WTC11 (cell line): ENCODE results near the gene DYNC1I1.

ENCODE experiments used
- ELF4 ChIP-seq: sonication (generic); formaldehyde crosslinking; IDR thresholded peaks from 2 replicates; pipeline ENCODE4 v1.8.1; 2022; ENCODE audit warnings: low read depth, mild to moderate bottlenecking, moderate library complexity, missing genetic modification reagents
- IRF2 ChIP-seq: sonication (generic); formaldehyde crosslinking; IDR thresholded peaks from 2 replicates; pipeline ENCODE4 v1.8.0; 2022; ENCODE audit warnings: low read depth, missing genetic modification reagents, borderline replicate concordance
- JUN ChIP-seq: sonication (generic); formaldehyde crosslinking; IDR thresholded peaks from 2 replicates; pipeline ENCODE4 v1.8.0; 2023; ENCODE audit warnings: mild to moderate bottlenecking, missing genetic modification reagents
- MXD4 ChIP-seq: fragments of 250-450 bp; sonication (Bioruptor Pico); IDR thresholded peaks from 2 replicates; pipeline ENCODE4 v1.8.0; 2021; ENCODE audit warnings: mild to moderate bottlenecking, moderate library complexity, borderline replicate concordance
- NR3C1 ChIP-seq: sonication (generic); formaldehyde crosslinking; conservative IDR thresholded peaks from 2 replicates; pipeline ENCODE4 v1.8.1; 2023; ENCODE audit warnings: low read depth, mild to moderate bottlenecking, missing genetic modification reagents
- TF ChIP-seq, protein P1 (sequence below): fragments of 200-600 bp; IDR thresholded peaks from 2 replicates; pipeline ENCODE4 v1.8.0; 2022; ENCODE audit warnings: antibody characterized with exemption

DNA sequence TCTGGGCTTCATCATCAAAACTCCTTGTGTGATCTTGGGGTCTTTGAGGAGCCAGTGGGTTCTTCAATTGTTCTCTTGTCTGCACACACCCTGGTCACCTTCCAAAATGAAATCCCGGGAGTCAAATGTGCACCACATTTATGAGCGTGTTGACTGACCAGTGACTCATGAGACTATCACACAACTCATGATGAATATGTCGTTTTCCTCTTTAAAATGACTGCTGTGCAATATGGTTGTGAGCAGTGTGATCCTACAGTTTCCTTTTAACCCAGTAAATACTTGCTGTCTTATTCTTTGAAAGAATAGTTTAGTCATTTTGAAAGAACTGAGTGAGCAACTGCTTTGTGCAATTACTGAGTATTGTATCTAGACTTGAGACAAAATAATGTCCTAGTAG is 149.2 kb downstream of the DYNC1I1 start:
- TF ChIP-seq, protein P1, sequence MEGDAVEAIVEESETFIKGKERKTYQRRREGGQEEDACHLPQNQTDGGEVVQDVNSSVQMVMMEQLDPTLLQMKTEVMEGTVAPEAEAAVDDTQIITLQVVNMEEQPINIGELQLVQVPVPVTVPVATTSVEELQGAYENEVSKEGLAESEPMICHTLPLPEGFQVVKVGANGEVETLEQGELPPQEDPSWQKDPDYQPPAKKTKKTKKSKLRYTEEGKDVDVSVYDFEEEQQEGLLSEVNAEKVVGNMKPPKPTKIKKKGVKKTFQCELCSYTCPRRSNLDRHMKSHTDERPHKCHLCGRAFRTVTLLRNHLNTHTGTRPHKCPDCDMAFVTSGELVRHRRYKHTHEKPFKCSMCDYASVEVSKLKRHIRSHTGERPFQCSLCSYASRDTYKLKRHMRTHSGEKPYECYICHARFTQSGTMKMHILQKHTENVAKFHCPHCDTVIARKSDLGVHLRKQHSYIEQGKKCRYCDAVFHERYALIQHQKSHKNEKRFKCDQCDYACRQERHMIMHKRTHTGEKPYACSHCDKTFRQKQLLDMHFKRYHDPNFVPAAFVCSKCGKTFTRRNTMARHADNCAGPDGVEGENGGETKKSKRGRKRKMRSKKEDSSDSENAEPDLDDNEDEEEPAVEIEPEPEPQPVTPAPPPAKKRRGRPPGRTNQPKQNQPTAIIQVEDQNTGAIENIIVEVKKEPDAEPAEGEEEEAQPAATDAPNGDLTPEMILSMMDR, result no peak
- no peak for TF ChIP-seq IRF2 (CRISPR knock-in tag)
- TF ChIP-seq ELF4 (CRISPR knock-in tag), result no peak
- no peak for TF ChIP-seq NR3C1 (CRISPR knock-in tag)
- TF ChIP-seq MXD4, result no peak
- no peak for TF ChIP-seq JUN (CRISPR knock-in tag)
